NB4 (cell line): ENCODE measurements around the gene MFAP4.

Experiments used
- DNase-seq: peaks from one replicate; pipeline ENCODE4 v3.0.0; 2010; ENCODE audit warnings: low read depth
- H3K4me3 ChIP-seq: one replicate; pipeline ENCODE4 v1.5.1; 2011; ENCODE audit warnings: mild to moderate bottlenecking, low read depth, low read length, moderate library complexity
- CTCF ChIP-seq: IDR thresholded peaks from one replicate; pipeline ENCODE4 v1.5.1; 2012; ENCODE audit warnings: low read depth, low read length
- MAX ChIP-seq: IDR thresholded peaks from 2 replicates; pipeline ENCODE4 v1.6.1; 2011; ENCODE audit warnings: low read depth, low read length
- MYC ChIP-seq: IDR thresholded peaks from 2 replicates; pipeline ENCODE4 v1.6.1; 2011; ENCODE audit warnings: low read depth, low read length
- POLR2A ChIP-seq: IDR thresholded peaks from 2 replicates; pipeline ENCODE4 v1.6.1; 2011; ENCODE audit warnings: mild to moderate bottlenecking; ENCODE audit not compliant: insufficient read length; ENCODE audit errors: extremely low read depth

MFAP4 gene

DNA sequence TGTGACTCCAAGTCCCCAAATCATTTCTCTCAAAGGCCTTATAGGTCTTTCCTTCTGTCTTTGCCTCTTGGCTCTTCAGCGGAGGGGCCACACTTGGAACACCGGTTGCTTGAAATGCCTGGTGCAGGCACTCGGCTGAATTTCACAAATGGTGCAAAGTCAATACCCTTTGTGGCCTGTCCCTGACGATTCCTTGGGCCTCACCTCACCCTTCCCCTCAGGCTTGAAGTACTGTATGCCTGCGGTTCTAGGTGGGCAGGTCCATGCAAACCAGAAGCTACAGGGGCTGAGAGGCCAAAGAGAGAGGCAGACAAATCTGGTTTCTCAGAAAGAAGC is 20.4 kb downstream of the MFAP4 start:
- TF ChIP-seq POLR2A (no peak), CTCF (no peak), MYC (no peak), MAX (no peak)
- DNase-seq, result no peak

DNA sequence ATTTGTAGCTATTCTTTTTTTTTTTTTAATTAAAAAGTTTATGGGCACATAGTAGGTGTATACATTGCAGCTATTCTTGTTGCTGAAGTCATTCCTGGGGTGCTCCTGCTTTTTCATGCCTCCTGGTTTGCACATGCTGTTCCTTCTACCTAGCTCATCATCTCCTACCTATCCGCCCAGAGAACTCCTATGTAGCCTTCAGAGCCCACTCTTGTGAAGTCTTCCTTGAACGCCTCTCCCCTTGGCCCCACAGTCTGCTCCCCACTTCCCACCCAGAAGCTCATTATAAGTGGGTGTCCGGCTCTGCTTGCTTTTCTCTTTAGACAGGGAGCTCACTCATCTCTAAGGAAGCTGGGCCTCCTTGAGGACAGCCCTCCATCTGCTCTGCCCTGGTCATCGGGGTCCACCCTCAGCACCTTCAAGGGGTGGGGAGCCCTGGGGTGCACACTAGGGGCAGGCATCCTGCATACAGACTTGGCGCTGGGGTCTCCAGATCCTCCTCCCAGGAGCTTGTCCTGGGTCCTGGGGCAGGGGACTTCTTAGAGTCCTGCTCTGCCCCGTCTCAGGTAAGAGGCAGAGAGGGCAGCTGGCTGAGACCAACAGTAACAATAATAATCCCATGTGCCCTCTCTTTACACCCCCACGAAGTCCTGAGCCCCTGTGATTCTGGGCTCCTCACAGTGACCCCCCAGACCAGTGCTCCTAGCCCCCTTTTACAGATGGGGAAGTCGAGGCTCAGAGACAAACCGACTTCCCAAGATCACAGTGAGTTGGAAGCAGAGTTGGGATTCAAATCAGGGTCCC is 21.0 kb downstream of the MFAP4 start:
- TF ChIP-seq POLR2A, result no peak
- no peak overlapping the region for H3K4me3 ChIP-seq
- DNase-seq, result no peak

More for the DNA sequence above, 20.4 kb downstream of the MFAP4 start:
- no peak overlapping the region for H3K4me3 ChIP-seq

DNA sequence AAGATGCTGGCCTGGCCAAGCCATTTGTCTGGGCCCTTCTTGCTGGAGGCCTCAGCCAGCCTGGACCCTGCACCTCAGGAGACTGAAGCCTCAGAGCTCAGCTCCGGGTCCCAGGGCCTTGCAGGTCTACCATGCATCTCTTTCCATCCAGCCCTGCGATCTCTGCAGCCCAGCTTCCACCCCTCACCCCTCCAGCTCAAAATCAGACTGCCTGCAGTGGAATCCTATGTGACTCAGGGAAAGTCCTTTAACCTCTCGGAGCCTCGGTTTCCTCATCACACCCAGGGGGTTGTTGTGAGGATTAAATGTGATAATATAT is 21.5 kb downstream of the MFAP4 start:
- no peak for TF ChIP-seq CTCF
- TF ChIP-seq MYC, result no peak
- no peak for TF ChIP-seq POLR2A
- no peak for TF ChIP-seq MAX
- H3K4me3 ChIP-seq, result no peak overlapping the region
- no peak for DNase-seq

GRCh38 chr17:19364699-19365498 is 22.1 kb downstream of the MFAP4 start:
- TF ChIP-seq POLR2A, result no peak
- no peak for TF ChIP-seq CTCF
- TF ChIP-seq MAX, result no peak
- no peak for TF ChIP-seq MYC
- DNase-seq, result no peak
- no peak overlapping the region for H3K4me3 ChIP-seq

GRCh38 chr17:19363460-19364035 is 23.4 kb downstream of the MFAP4 start:
- TF ChIP-seq CTCF (no peak), MAX (no peak), POLR2A (no peak), MYC (no peak)
- H3K4me3 ChIP-seq, result no peak overlapping the region

DNA sequence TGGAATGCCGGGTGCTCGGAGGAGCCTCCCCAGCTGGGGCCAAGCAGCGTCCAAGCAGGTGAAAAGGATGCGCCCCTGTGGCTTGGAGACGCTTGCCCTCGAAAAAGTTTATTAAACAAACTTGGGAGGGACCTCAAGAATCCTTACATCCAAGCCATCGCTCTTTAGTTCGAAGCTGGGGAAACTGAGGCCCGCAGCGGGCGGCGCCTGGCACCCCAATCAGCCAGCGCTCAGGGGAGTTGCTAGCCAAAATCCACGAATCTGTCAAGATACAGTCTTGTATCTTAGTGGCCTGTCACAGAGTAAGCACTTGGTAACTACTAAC is 23.9 kb downstream of the MFAP4 start:
- peak overlapping the region; percentile 71 for H3K4me3 ChIP-seq
- TF ChIP-seq POLR2A (no peak), CTCF (no peak), MAX (no peak), MYC (no peak)
- DNase-seq, result no peak

More at GRCh38 chr17:19363460-19364035, 23.4 kb downstream of the MFAP4 start:
- no peak for DNase-seq
